ENCODE results near the gene APOBEC3B.
"Not testable (repeated sequence)": the region's sequence is repeated elsewhere in the genome, so short reads cannot be mapped to it uniquely, and the experiment has no call there.

GRCh38 chr22:39014723-39015121, 32.6 kb downstream of the APOBEC3B start:
- TF ChIP-seq POLR2A, CTCF (IDR thresholded peaks at IDR 0.05): not testable (repeated sequence)
